Activated CD8-positive, alpha-beta memory T cell treated with anti-CD3 and anti-CD28 coated beads, Interleukin-2, amount 50 U/mL, for 1 hour (primary cell): ENCODE measurements around the gene SLC8B1.

Experiments used
- DNase-seq: peaks from one replicate; pipeline ENCODE4 v3.0.0-alpha.2; 2020; ENCODE audit errors: extremely low read depth

SLC8B1 gene

DNA sequence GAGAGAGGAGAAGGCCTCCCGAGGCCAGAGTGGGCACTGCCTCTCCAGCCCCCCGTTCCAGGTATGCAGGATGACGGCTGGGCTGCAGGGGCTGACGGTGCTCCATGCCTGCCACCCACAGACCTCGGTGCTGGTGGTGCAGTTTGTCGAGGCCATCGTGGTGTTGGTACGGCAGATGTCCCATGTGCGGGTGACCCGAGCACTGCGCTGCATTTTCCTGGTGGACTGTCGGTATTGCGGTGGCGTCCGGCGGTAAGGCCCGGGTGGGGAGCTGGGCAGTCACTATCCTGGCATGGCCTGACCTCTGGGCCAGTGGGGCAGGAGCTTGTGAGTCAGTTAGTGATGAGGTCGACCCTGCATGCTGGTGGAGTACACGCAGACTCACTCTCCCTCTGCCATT is 66.3 kb downstream of the SLC8B1 start:
- no peak for DNase-seq

DNA sequence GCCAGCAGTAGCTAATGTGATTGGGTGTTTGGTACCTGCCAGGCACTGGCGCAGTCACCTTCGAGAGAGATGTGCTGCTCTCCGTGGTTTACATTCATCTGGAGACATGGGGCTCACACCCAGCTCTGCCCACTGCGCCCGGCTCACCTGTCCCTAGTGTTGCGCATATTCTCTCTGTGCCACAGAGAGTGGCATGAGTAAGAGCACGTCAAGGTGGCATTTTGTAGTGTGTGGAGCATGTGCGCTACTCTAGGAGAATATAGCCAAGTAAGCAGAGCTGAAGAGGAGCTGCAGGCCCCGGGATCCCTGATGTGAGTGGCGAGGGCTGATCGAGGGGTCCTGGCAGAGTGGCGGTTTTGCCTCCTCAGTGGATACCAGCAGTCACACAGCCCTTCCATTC is 66.8 kb downstream of the SLC8B1 start:
- no peak for DNase-seq

GRCh38 chr12:113267621-113268020 is 67.3 kb downstream of the SLC8B1 start:
- no peak for DNase-seq

GRCh38 chr12:113266106-113266895 is 68.6 kb downstream of the SLC8B1 start:
- DNase-seq, result no peak

DNA sequence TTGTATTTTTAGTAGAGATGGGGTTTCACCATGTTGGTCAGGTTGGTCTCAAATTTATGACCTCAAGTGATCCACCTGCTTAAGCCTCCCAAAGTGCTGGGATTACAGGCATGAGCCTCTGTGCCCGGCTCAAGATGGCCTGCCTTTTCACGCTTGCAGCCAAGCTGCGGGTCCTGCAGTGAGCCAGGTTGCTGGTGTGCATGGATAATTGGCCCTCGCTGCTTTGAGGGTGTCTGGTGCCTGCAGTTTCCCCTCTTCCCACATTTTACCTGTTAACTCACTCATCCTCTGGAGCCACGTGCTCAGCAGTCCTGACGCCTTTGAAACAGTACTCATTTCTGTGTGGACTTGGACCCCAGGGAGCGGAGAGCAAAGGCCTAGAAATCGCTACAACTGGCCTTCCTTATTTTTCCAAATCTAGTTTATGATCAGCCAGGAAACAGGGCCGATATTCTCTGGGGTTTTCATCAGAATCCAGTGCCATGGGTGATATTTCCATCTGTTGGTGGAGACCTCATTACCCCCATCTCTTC is 71.4 kb downstream of the SLC8B1 start:
- DNase-seq, result no peak

DNA sequence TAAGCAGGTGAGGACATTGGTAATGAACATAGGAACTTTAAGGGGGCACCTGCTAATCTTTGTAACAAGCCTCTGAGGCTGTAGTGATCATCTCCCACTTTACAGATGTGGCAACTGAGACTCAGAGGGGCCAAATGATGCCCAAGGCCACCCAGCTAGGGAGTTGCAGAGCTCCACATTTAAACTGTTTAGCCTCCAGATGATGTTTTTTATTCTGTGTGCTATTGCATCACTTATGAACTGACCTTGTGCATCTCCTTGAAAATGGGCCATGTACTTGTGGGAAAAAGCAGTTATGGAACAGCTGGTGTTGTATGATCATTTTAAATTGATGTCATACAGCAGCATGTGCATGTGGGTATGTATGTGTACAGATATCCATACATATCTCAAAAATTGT is 72.2 kb downstream of the SLC8B1 start:
- DNase-seq, result no peak

DNA sequence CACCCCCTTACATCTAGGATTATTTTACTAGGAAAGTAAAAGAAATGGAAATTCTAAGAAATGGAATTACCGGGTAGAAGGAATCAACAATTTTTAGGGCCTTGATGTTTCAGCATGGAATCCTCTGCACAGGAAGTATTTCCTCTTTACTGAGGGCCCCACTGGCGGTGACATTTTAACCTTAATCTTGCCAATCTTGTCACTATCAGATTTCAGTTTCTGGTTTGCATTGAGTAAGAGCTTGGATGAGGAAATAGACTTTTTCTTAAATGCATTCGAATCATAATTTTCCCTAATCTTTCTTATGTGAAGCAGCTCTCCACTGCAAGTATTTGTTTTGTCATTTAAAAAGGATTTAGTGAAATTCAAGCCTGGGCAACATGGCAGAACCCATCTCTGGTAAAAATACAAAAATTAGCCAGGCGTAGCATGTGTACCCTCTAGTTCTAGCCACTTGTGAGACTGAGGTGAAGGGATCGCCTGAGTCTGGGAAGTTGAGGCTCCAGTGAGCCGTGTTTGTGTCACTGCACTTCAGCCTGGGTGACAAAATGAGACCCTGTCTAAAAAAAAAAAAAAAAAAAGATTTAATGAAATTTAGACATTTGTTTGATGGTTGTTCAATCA is 73.0 kb downstream of the SLC8B1 start:
- no peak for DNase-seq

GRCh38 chr12:113260636-113261300 is 74.1 kb downstream of the SLC8B1 start:
- DNase-seq, result no peak

DNA sequence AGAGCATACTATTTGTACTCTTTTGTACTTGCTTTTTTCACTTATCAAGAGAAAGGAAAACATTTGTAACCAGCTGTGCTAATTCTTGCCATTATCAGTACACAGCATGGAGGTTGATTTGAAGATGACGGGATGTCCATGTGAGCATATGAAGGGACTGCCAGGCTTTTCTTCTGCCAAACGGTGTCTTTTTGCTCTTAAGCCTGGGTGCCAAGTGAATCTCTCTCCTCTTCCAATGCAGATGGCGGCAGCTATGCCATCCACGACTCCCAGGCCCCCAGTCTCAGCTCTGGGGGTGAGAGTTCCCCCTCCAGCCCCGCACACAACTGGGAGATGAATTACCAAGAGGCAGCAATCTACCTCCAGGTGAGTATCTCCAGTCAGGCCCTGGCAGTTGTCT is 74.8 kb downstream of the SLC8B1 start:
- DNase-seq, result no peak

GRCh38 chr12:113257564-113257963 is 77.3 kb downstream of the SLC8B1 start:
- DNase-seq, result no peak

- DNase-seq, result no peak
Measured at GRCh38 chr12:113254298-113254697, 80.6 kb downstream of the SLC8B1 start.

- DNase-seq, result no peak
Measured at GRCh38 chr12:113253532-113254285, 81.2 kb downstream of the SLC8B1 start.

DNA sequence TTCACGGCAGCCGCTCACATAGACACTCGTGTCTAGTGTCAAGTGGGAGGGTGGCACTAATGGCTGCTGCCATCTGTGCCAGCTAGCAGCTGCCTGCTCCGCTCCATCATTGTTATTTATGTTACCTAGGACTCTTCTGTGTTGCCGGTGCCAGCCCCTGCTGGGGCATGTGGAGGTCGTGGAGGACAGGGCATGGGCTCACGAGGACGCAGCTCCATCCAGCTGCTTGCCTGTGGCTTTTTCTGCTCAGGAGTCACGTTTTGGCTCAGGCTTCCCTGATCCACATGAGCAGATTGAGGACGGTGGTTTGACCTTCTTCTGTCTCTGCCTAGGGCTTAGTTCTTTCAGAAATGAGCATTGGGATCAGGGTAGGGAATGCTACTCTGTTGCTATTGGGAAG is 82.4 kb downstream of the SLC8B1 start:
- DNase-seq, result no peak

GRCh38 chr12:113251404-113252070 is 83.4 kb downstream of the SLC8B1 start:
- no peak for DNase-seq

GRCh38 chr12:113250045-113250444 is 84.9 kb downstream of the SLC8B1 start:
- no peak for DNase-seq

- no peak for DNase-seq
Measured at GRCh38 chr12:113249546-113249945, 85.4 kb downstream of the SLC8B1 start.

DNA sequence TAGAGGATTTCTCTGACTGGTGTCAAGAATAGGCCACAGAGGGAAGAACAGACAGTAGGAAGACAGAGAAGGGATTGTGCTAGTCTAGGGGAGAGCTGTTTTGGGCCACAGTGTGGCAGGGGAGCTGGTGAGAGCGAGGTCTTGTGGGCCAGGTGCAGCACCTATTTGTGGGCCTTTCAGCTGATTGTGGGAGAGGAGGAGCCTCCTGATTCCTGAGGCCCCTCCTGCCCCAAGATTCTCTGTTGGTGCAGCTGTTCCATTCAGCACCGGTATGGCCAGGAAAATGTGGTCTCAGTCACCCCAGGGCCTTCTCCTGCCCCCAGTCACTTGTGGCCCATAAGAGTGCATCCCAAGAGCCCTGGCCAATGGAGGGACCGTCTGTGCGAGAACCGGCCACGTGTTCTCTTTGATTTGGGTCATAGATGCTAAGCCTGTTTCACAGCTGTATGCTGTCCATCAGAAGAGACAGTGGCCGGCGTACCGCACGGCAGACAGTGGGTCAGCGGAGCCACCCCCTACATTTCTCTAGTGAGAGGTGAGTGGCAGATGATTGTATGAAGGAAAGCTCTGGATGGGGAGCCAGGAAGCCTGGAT is 86.0 kb downstream of the SLC8B1 start:
- no peak for DNase-seq
